Naive thymus-derived CD4-positive, alpha-beta T cell (primary cell): Measurements from ENCODE around the gene PDGFD. TPM values are rescaled to one million over a fixed set of nuclear protein-coding genes. Genes with fewer than 3 reads are reported as not detected.

Experiments
- ATAC-seq: fragments of 150-1000 bp; cut with Tn5 transposase; 2 replicates; pipeline ENCODE4 v1.10.0; 2021; ENCODE audit warnings: mild to moderate bottlenecking, moderate library complexity
- CTCF ChIA-PET: fragments of 350-600 bp; sonication (Branson Sonifier 250); formaldehyde crosslinking; loops from one replicate; lab custom pipeline; 2021; ENCODE audit warnings: antibody characterized with exemption; lab: Charles Lee
- POLR2A ChIA-PET: fragments of 350-600 bp; sonication (Branson Sonifier 250); formaldehyde crosslinking; loops from one replicate; lab custom pipeline; 2021; ENCODE audit warnings: antibody characterized with exemption, inconsistent platforms; lab: Charles Lee
- DNase-seq, 9 donors: peaks; one replicate each; pipeline versions ENCODE4 v3.0.0 to v3.0.0-alpha.2; 2020 to 2022; ENCODE audit warnings: mixed read lengths in 1 of 9
- H3K27ac ChIP-seq: one replicate; pipeline ENCODE4 v1.7.0; 2013; ENCODE audit warnings: mild to moderate bottlenecking, low read depth, low read length, moderate library complexity
- H3K27me3 ChIP-seq, 2 donors: one replicate each; pipeline ENCODE4 v1.7.0; 2013; ENCODE audit warnings: low read length in 2 of 2, mild to moderate bottlenecking in 2 of 2, moderate library complexity in 2 of 2; ENCODE audit not compliant: control insufficient read depth in 2 of 2, insufficient read depth in 2 of 2
- H3K36me3 ChIP-seq, 3 experiments: 1 replicate in 2 of 3; 2 replicates in 1 of 3; pipeline ENCODE4 v1.7.0; 2013; ENCODE audit warnings: low read length in 3 of 3, mild to moderate bottlenecking in 3 of 3, moderate library complexity in 1 of 3; ENCODE audit not compliant: insufficient read depth in 3 of 3, control insufficient read depth in 2 of 3
- H3K4me1 ChIP-seq, 2 donors: one replicate each; pipeline ENCODE4 v1.7.0; 2013; ENCODE audit warnings: low read length in 2 of 2, mild to moderate bottlenecking in 2 of 2, moderate library complexity in 1 of 2; ENCODE audit not compliant: control insufficient read depth in 2 of 2, insufficient read depth in 2 of 2
- H3K4me3 ChIP-seq: 2 replicates; pipeline ENCODE4 v1.7.0; 2013; ENCODE audit warnings: mild to moderate bottlenecking, low read length
- H3K9me3 ChIP-seq, 3 experiments: 1 replicate in 2 of 3; 2 replicates in 1 of 3; pipeline ENCODE4 v1.7.0; 2013; ENCODE audit warnings: low read length in 3 of 3; ENCODE audit not compliant: control insufficient read depth in 2 of 3
- H3K27ac Mint-ChIP-seq, 9 donors: one replicate each; pipeline ENCODE4 v1.8.0; 2020 to 2022; ENCODE audit warnings: mixed read lengths in 9 of 9, mild to moderate bottlenecking in 8 of 9, moderate library complexity in 5 of 9, inconsistent platforms in 2 of 9
- H3K27me3 Mint-ChIP-seq, 5 donors: one replicate each; pipeline ENCODE4 v1.8.0; 2021 to 2022; ENCODE audit warnings: mixed read lengths in 5 of 5, mild to moderate bottlenecking in 1 of 5
- H3K36me3 Mint-ChIP-seq, 5 donors: one replicate each; pipeline ENCODE4 v1.8.0; 2020 to 2022; ENCODE audit warnings: mixed read lengths in 5 of 5, mild to moderate bottlenecking in 3 of 5, inconsistent platforms in 1 of 5
- H3K4me1 Mint-ChIP-seq, 7 donors: one replicate each; pipeline ENCODE4 v1.8.0; 2020 to 2022; ENCODE audit warnings: mixed read lengths in 7 of 7, mild to moderate bottlenecking in 3 of 7, inconsistent platforms in 1 of 7
- H3K4me3 Mint-ChIP-seq, 10 donors: one replicate each; pipeline ENCODE4 v1.8.0; 2020 to 2022; ENCODE audit warnings: mild to moderate bottlenecking in 10 of 10, mixed read lengths in 10 of 10, moderate library complexity in 6 of 10, inconsistent platforms in 2 of 10
- H3K9me3 Mint-ChIP-seq, 11 donors: one replicate each; pipeline ENCODE4 v1.8.0; 2020 to 2022; ENCODE audit warnings: mixed read lengths in 11 of 11, mild to moderate bottlenecking in 4 of 11, inconsistent platforms in 1 of 11, moderate library complexity in 1 of 11
- intact Hi-C, 2 donors: fragments of 100-400 bp; cut with micrococcal nuclease; formaldehyde crosslinking; loops; one replicate each; pipeline ENCODE4 v1.15.1; 2023
- polyA plus RNA-seq, 2 donors: library from polyadenylated mRNA; unstranded; fragments of 300-500 nt; fragmentation: Illumina TruSeq; gene quantifications; one replicate each; pipeline ENCODE4 v1.2.3, GENCODE V29; 2021
- total RNA-seq, 6 experiments: library from RNA in 5 of 6; stranded (reverse) in 5 of 6; gene quantifications; 1 replicate in 5 of 6; 2 replicates in 1 of 6; pipeline ENCODE4 v1.2.3 and lab custom pipeline; 2021 to 2026

Gene PDGFD
- total and polyA plus RNA-seq, 7 experiments from 2014 or later, result 0.05 to 3.6 (median 0.26) TPM; not detected in 3

DNA sequence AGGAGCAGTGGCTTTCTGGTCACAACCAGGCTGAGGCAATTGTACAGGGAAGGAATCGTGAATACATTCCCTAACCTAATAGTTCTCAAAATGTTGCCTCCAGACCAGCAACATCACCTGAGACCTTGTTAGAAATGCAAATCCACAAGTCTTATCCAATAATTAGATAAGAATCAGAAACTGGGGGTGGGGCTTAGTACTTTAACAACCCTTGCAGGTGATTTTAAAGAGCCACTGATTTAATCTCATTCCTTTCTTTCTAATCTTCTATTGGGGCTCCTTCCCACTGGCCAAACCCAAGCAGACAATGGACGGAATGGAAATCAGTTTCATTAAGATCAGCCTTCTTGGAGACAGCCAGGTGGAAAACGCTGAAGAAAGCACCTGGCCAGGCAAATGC lies 269.9 kb downstream of the PDGFD start:
- Mint-ChIP-seq H3K4me3 (no peak overlapping the region), H3K36me3 (no peaks in the 10 kb centered on the region), H3K4me1 (no peaks in the 10 kb centered on the region), H3K27ac (no peak overlapping the region), H3K27me3 (peaks cover 0 to 7% (median 6%) of the 10 kb centered on the region in 5 donors), H3K9me3 (peaks cover 3 to 24% (median 7%) of the 10 kb centered on the region in 11 donors)
- H3K4me1 ChIP-seq, result no peaks in the 10 kb centered on the region
- intact Hi-C loops, result no loop called here
- H3K27ac ChIP-seq, result no peak overlapping the region
- no peak for ATAC-seq
- H3K9me3 ChIP-seq, result no peaks in the 10 kb centered on the region
- no peaks in the 10 kb centered on the region for H3K36me3 ChIP-seq
- H3K4me3 ChIP-seq, result no peak overlapping the region
- ChIA-PET CTCF (no interaction called here), POLR2A (no interaction called here)
- DNase-seq, result no peak
- no peaks in the 10 kb centered on the region for H3K27me3 ChIP-seq

DNA sequence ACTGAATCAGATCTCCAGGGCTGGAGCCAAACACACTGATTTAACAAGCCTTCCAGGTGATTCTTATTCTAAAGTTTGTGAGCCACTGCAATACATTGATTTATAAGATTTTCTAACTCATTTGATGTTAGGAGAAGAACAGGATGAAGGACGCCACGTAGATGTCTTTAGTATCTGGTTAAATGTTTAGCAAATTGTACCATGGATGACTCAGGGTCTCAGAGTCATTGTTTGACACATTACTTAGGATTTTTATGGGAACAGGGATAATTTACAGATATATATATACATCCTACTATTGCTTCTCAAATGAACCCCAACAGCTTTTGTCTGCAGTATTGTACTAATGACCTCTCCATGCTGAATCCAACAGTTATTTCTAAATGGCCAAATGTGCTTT lies 270.6 kb downstream of the PDGFD start:
- no peak overlapping the region for H3K4me3 ChIP-seq
- intact Hi-C loops, result no loop called here
- no peaks in the 10 kb centered on the region for H3K4me1 ChIP-seq
- Mint-ChIP-seq H3K27me3 (peaks cover 0 to 7% (median 6%) of the 10 kb centered on the region in 5 donors), H3K27ac (no peak overlapping the region), H3K4me1 (no peaks in the 10 kb centered on the region), H3K9me3 (peaks cover 3 to 30% (median 8%) of the 10 kb centered on the region in 11 donors), H3K4me3 (no peak overlapping the region), H3K36me3 (no peaks in the 10 kb centered on the region)
- CTCF ChIA-PET, result no interaction called here
- H3K36me3 ChIP-seq, result no peaks in the 10 kb centered on the region
- no peak for ATAC-seq
- POLR2A ChIA-PET, result no interaction called here
- no peak overlapping the region for H3K27ac ChIP-seq
- no peaks in the 10 kb centered on the region for H3K27me3 ChIP-seq
- no peaks in the 10 kb centered on the region for H3K9me3 ChIP-seq
- no peak for DNase-seq

DNA sequence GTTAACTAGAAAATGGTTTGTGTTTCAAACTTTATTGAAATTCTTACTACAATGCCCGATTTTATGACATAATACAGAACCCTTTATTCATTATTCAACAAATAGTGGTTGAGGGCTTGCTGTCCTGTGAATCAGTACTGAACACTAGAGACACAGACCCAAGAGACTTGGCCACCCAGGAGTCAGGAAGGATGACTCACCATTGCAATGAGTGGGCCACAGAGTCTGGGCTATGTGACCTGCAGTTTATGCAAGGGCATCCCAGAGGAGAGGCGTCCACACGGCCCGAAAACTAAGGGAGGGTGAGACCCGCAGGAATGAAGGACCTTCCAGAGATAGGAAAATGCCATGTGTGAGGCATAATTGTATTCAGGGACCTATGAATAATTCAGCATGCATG lies 271.3 kb downstream of the PDGFD start:
- intact Hi-C loops, result no loop called here
- ATAC-seq (no peak), DNase-seq (no peak)
- H3K27me3 ChIP-seq, result no peaks in the 10 kb centered on the region
- no peak overlapping the region for H3K27ac ChIP-seq
- CTCF ChIA-PET, result no interaction called here
- H3K36me3 Mint-ChIP-seq, result no peaks in the 10 kb centered on the region
- H3K36me3 ChIP-seq, result no peaks in the 10 kb centered on the region
- H3K9me3 ChIP-seq, result no peaks in the 10 kb centered on the region
- H3K4me3 Mint-ChIP-seq, result no peak overlapping the region
- no peak overlapping the region for H3K27ac Mint-ChIP-seq
- H3K4me1 ChIP-seq, result no peaks in the 10 kb centered on the region
- H3K4me1 Mint-ChIP-seq, result no peaks in the 10 kb centered on the region
- POLR2A ChIA-PET, result no interaction called here
- H3K9me3 Mint-ChIP-seq, result peaks cover 3 to 31% (median 8%) of the 10 kb centered on the region in 11 donors
- H3K27me3 Mint-ChIP-seq, result peaks cover 0 to 7% (median 0%) of the 10 kb centered on the region in 5 donors
- H3K4me3 ChIP-seq, result no peak overlapping the region

DNA sequence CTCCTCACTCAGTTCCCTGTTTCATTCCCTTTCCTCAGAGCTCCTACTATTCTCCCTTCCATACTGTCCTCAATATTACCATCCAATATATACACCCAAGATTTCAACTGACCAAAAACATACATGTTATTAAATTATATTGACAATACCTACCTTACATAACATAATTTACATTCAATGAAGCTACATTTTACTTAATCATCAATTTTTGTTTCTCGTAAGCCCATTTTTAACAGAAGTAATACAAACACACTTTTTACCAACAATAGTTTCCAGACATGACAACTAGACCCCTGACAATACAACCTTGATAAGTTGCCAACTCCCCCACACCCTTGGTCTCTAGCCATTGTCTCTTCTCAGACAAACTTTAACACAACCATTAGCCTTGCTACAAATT lies 273.3 kb downstream of the PDGFD start:
- ATAC-seq (no peak), DNase-seq (no peak)
- no peak overlapping the region for H3K27ac Mint-ChIP-seq
- no peaks in the 10 kb centered on the region for H3K4me1 ChIP-seq
- intact Hi-C loops, result no loop called here
- peaks cover 0 to 31% (median 8%) of the 10 kb centered on the region in 11 donors for H3K9me3 Mint-ChIP-seq
- no peak overlapping the region for H3K4me3 Mint-ChIP-seq
- no peaks in the 10 kb centered on the region for H3K36me3 ChIP-seq
- H3K9me3 ChIP-seq, result no peaks in the 10 kb centered on the region
- no peak overlapping the region for H3K4me3 ChIP-seq
- no peaks in the 10 kb centered on the region for H3K27me3 ChIP-seq
- CTCF ChIA-PET, result no interaction called here
- H3K4me1 Mint-ChIP-seq, result no peaks in the 10 kb centered on the region
- no peaks in the 10 kb centered on the region for H3K36me3 Mint-ChIP-seq
- POLR2A ChIA-PET, result no interaction called here
- H3K27me3 Mint-ChIP-seq, result peaks cover 0 to 6% (median 0%) of the 10 kb centered on the region in 5 donors
- no peak overlapping the region for H3K27ac ChIP-seq

DNA sequence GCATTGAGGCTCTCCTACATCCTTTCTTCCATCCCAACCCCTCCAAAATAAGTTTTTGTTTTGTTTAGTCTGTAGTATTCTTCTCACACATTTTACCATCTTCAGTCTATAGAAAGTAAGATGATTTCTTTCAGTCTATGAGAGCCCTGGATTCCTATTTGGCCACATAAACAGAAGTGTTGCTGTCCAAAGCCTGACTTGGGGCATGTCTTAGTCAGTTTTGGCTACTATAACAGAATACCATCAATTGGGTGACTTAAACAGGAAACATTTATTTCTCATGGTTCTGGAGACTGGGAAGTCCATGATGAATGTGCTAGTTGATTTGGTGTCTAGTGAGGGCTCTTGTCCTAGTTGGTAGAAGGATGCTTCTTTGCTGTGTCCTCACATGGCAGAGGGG lies 274.3 kb downstream of the PDGFD start:
- POLR2A ChIA-PET, result no interaction called here

DNA sequence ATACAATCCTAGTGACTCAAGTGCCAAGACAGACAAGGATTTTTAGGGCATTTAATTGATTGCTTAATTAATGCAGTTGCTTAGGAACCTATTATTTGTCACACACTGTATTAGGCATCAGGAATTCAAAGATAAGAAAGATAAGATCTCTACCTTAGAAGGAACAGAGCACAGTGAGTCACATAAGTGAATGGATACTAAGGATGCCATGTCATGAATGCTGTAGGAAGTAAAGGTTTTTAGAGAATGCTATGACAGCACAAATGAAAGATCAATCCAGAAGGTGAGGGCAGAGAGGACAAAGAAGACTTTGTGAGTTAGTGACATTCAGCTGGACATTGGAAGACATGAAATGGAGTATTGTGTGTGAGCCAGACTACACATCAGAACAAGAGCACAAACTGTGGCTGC lies 275.4 kb downstream of the PDGFD start:
- H3K36me3 Mint-ChIP-seq, result no peaks in the 10 kb centered on the region
- H3K27ac Mint-ChIP-seq, result no peak overlapping the region
- Histone ChIP-seq H3K27me3 (no peaks in the 10 kb centered on the region), H3K4me3 (no peak overlapping the region), H3K27ac (no peak overlapping the region), H3K4me1 (no peaks in the 10 kb centered on the region), H3K9me3 (no peaks in the 10 kb centered on the region), H3K36me3 (no peaks in the 10 kb centered on the region)
- no peak for ATAC-seq
- DNase-seq, result no peak
- no peak overlapping the region for H3K4me3 Mint-ChIP-seq
- H3K27me3 Mint-ChIP-seq, result peaks cover 0 to 6% (median 0%) of the 10 kb centered on the region in 5 donors
- no peaks in the 10 kb centered on the region for H3K4me1 Mint-ChIP-seq
- ChIA-PET POLR2A (no interaction called here), CTCF (no interaction called here)
- H3K9me3 Mint-ChIP-seq, result peaks cover 0 to 28% (median 8%) of the 10 kb centered on the region in 11 donors
- intact Hi-C loops, result no loop called here

More for the DNA sequence above, 274.3 kb downstream of the PDGFD start:
- H3K27ac Mint-ChIP-seq, result no peak overlapping the region
- peaks cover 0 to 4% (median 3%) of the 10 kb centered on the region in 5 donors for H3K27me3 Mint-ChIP-seq
- Histone ChIP-seq H3K4me1 (no peaks in the 10 kb centered on the region), H3K4me3 (no peak overlapping the region), H3K27ac (no peak overlapping the region), H3K36me3 (no peaks in the 10 kb centered on the region), H3K27me3 (no peaks in the 10 kb centered on the region), H3K9me3 (no peaks in the 10 kb centered on the region)
- intact Hi-C loops, result no loop called here
- H3K9me3 Mint-ChIP-seq, result peaks cover 0 to 30% (median 8%) of the 10 kb centered on the region in 11 donors
- CTCF ChIA-PET, result no interaction called here
- H3K36me3 Mint-ChIP-seq, result no peaks in the 10 kb centered on the region
- ATAC-seq (no peak), DNase-seq (no peak)
- no peak overlapping the region for H3K4me3 Mint-ChIP-seq
- H3K4me1 Mint-ChIP-seq, result no peaks in the 10 kb centered on the region

DNA sequence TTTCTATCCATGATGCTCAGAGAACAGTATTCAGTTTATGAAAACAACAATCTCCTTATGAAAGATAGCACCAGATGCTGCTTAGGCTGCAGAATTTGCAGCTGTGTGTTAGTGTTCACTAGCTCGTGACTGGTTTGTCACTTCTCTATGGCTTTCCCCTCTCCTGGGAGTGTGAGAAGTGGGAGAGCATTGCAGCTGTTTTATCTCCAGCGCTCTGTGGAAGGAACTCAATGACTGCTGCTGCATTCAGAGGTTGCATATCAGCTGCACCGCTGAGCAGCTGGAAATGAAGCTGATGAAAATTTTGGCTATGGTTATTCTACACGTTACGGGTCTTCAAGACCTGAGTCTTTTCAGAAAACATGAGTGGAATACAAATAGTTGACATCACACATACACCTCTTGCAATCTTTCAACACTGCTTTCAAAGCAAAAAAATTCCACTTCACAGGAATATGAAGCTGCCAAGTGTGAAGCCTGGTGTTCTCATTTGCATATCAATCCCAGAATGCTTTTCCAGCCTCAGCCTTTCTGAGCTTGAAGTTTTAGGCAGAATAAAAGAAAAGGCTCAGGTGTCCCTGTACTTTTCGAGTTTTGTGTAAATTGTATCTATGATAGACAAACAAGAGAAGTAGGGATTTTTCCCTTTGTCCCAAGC lies 276.8 kb downstream of the PDGFD start:
- Histone ChIP-seq H3K27me3 (no peaks in the 10 kb centered on the region), H3K36me3 (no peaks in the 10 kb centered on the region), H3K4me3 (no peak overlapping the region), H3K9me3 (no peaks in the 10 kb centered on the region), H3K4me1 (no peaks in the 10 kb centered on the region), H3K27ac (no peak overlapping the region)
- H3K4me1 Mint-ChIP-seq, result no peaks in the 10 kb centered on the region
- DNase-seq (no peak), ATAC-seq (no peak)
- ChIA-PET POLR2A (no interaction called here), CTCF (no interaction called here)
- no peaks in the 10 kb centered on the region for H3K36me3 Mint-ChIP-seq
- peaks cover 0 to 28% (median 8%) of the 10 kb centered on the region in 11 donors for H3K9me3 Mint-ChIP-seq
- peaks cover 0 to 6% (median 0%) of the 10 kb centered on the region in 5 donors for H3K27me3 Mint-ChIP-seq
- H3K4me3 Mint-ChIP-seq, result no peak overlapping the region
- no peak overlapping the region for H3K27ac Mint-ChIP-seq
- intact Hi-C loops, result no loop called here
